OCI-M1 (cell line): ENCODE results near the gene RAMACL.
"Not testable (repeated sequence)": the region's sequence is repeated elsewhere in the genome, so short reads cannot be mapped to it uniquely, and the experiment has no call there.

Source experiments
- DNase-seq: peaks from one replicate; lab custom pipeline; 2025; lab: John Stamatoyannopoulos, UW

RAMACL gene

DNA sequence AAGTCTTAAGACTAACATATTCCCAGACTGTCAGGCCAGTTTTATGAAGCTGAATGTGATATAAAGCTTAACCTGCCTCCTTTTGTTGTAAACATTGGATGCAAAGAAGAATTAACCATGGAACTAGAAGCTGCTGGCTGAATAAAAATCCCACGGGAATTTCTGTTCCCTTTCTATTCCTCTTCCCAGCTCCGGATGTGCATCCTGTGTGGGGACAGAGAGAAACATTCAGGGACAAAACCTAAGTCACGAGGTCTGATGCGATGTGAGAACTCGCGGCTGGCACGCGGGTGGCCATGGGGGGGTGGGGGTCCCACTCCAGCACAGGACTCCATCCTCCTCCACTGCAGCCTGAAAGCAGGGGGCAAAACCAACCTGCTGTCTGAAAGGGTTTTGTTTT, 32.2 kb downstream of the RAMACL start:
- DNase-seq: no peak

DNA sequence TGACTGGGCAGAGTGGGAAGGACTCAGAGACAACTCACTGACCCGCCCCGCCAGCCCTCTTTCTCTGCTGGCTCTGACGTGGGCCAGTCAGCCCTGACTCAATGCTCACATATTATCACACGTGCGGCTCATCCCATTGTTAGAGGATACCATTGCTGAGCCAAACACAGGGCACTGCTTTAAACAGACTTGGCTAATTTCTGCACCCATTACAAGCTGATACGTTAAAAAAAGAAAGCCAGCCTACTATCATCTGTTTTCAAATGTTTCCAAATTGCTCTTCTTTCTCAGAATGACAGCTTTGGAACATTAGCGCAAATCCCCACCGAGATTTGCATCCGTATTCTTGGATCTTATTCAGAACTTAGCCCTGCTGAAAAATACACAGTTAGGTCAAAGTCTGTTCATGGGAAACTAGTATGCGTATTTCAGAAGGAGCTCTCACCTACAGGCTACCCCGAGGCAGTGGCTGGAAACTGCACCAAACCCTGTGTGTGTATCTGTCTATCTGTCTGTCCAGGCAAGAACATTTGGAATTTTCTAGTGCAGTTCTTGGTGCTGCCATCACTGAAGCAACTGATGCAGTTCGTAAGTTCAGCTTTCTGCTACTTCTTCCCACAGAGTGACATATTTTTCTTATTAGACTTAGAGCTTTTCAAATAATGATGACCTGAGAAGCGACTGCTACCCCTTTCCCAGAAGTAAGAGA, 32.8 kb downstream of the RAMACL start:
- no peak for DNase-seq

DNA sequence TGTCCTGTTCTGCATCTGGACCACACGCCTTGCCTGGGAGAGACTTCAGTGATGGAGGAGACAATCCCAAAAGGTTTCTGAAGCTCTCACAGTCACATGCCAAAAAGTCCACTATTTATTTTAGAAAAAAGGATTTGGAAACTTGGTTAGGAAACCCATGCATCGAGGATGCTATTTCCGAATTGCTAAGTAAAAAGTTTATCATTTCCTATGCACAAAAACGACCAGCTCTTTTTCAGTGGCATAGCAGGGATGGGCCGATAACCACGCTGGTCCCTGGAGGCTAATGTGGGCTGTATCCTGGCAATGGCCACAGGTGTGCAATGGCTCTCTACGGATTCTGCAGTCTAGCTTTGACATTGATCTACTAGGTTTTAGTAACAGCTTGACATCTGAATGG, 33.9 kb downstream of the RAMACL start:
- no peak for DNase-seq

DNA sequence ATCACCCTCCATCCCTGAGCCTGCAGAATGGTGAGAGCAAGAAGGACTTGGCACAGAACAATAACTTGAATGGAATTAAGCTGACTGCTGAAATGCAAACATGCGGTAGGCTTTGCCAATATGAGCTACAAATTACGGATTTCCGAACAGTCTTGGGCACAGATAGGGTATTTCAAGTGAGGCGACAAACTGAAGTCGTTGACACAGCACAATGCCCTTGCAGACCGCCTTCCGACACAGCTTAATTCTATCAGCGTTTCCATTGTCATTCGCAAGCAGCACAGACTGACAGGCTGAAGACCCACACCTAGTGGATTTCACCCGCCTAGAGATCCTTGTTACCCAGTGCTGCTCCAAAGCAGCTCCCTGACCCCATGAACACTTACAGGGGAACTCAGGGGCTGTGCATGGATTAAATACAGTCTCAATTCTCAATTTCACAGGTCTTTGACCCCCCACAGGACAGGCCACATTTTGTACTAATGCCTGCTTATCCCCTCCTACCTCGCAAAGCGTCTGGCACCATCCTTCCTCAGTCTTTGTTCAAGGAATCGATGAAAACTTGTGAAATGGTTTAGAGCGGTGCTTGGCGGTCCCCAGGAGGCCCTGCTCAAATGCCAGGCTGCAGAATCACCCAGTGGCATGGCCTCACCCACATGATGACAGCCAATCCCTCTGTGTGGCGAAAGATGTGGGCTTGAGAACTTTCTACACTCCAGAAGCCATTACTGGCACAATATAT, 34.6 kb downstream of the RAMACL start:
- DNase-seq: no peak

DNA sequence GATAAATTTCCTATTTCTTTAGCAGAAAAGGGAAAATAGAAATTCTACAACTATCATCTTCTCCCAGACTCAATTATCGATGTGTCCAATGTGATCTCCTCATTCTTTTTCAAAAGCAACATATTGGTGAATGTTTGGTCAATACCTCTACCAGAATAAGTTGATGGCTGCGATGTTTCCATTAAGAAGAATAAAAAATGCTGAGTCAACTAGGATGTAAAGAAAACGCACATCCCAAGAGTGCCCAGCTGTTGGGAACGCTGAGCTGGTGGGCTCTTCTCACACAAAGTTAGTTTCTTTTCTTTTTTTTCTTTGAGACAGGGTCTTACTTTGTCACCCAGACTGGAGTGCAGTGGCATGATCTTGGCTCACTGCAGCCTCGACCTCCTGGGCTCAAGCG, 39.8 kb downstream of the RAMACL start:
- DNase-seq: no peak

DNA sequence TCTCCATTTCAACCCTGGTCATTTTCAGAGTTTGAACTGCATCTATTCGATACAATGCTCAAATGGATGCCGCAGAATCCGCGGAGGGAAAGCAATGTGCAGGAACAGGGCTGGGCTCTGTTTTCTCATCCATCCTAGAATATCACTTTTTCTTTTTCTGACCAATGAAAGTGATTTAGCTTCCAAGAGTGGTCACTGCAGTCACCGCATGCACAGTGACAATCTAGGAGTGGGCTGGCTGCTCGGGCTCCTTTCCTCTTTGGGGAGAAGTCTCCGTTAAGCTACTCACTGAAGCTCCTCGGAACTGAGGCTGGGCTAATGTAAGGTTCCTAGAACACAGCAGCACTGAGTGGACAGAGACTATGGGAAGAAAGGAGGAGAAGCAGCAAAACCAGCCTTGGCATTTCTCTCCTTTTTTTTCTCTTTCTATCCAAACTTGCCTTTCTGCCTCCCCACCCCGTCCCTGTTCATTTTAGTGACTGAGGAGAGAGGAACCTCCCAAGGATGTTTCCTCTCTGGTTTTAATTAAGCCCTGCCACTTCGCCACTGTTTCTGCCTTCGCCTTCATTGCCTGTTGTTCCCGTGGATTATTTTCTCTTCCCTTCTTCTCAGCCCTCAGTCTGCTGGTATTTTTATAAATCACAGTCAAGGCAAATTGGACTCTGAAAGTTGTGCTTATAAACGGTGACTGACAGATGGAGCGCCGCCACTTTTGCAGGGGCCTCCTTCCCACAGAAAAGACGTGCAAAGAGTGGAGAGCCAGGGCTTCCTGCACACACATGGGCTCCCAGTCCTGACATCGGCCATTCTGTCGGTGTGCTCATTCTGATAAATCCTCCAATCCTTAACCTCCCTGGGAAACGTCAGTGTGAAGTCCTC, 41.1 kb downstream of the RAMACL start:
- DNase-seq: no peak

DNA sequence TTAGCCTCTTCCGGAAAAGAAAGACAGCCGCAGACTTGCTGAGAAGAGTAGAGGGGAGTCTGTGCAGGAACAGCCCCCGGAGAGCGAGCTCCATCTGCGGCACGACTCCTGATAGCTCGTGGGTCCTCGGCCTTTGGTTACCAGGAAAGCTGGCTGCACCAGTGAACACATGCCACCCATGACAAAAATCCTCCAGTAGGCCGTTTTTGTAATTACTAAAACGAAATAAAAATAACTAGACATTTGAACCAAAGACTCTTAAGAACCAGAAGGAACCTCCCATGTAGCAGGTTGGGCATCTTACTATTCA, 42.2 kb downstream of the RAMACL start:
- DNase-seq: no peak

DNA sequence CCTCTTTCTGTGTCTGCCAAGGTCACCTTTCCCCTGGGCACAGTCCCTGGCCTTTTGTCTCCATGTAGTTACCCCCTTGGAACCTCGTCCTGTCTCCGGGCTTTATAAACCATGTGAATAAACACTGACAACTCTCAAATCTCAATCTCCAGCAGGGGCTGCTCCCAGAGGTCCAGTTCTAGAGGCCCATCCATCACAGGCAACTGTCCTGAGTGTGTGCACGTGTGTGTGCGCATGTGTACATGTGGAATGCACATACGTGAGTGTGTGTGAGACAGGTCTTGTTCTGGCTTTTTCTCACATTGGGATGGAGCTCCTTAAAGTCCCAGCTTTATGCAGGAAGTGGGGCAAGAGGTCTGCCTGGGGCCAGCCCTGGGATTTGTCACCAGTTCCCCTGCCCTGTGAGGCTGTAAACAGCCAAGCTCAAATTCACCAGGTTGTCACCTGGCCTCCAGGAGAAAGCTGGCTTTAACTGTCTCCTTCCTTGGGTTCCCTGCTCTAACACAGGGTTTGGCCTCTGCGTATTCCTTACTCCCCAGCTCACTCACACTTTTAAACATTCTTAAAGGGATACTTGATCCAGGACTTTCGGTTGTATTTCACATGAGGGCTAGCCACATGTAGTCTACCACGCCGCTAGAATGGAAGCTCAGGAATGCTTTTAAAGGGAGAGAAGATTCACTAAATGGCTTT, 42.7 kb downstream of the RAMACL start:
- DNase-seq: no peak

DNA sequence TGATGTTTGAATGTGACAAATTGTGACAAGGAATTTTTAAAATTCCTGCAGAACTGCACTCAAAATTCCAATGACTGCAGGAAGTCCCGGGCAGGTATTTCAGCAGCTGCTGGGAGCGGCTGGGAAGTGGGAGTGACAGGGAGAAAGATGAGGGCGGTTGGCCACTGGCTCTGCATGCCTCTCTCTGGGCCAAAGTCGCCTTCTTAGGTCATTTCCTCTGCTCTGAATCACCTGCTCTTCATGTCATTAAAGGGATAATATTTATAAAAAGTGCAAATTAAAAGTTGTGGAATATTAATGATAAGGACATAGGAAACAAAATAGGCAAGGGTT, 43.9 kb downstream of the RAMACL start:
- DNase-seq: no peak

DNA sequence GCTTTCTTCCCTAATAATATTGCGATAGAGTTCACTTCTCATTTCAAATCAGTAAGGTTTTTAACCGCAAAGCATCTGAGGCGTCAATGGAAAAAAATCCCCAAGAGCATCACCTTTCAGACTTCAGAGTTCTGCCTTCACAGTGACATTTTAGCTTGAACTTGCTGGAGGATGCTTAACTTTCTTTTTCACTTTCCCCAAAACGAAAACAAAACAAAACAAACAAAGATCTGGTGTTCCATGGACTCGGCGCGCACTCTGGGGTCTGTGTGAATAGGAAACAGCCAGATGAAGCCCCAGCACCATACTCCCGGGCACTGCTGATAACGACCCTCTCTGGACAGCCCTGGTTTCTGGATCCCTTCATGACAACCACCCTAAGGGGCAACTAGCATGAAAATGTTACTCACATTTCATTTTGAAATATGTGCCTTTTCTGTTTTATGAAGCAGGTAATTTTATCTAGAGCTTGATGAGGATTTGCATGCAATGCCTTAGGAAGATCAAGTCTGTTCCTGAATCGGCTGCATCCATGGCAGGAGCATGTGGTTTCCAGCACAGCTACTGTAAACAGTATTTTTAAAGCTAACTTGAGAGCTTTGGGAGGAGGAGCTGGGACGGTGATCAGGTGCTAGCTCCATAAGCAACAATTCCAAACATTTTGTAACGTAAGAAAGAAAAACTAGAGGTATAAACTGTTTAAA, 44.5 kb downstream of the RAMACL start:
- no peak for DNase-seq

DNA sequence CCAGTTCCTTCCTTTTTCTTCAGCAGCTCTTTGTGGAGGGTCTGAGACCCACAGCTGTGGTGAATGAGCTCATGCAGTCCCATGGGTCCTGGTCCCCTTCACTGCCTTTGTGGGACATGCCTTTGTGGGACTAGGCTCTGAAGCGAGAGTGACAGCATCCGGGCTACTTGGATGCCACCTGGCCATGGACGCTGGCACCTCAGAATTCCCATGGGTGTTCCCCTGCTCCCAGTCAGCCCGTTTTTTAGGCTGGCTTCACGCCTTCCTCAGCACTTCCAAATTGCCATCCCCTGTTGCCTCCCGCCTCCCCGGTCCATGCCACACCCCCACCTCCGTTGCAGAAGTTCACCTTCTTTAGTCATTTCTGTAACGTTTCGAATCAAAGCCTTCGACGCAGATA, 45.1 kb downstream of the RAMACL start:
- no peak for DNase-seq

DNA sequence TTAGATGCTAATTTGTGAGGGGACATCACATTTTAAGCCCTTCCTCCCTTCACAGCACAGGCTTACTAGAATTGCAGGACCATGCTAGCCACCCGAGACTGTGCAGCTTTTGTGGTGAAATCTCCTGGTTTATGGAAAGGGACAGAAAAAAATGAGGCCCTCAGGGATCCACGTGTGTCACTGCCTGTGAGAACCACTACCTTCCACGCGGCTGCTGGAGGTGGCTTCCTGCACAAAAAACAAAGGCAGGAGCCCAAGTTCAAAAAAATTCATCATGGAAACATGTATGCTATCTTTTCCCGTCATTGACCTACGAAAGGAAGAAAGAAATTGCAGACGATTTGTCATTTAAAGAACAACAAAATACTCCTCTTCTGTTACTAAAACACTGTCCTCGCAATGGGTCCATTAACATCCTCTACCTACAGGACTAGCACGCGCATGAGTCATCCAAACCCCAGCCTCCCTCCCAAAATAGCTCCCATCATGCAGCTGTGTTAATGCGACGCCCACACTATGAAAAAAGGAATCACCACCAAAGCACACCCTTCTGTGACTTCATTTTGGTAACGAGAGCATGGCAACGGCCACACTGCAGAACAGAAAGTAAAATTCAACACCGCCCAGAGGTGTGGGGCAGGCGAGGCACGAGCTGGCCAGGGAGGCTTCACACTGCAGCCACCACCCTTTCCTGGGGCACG, 45.7 kb downstream of the RAMACL start:
- peak; percentile 18 for DNase-seq

DNA sequence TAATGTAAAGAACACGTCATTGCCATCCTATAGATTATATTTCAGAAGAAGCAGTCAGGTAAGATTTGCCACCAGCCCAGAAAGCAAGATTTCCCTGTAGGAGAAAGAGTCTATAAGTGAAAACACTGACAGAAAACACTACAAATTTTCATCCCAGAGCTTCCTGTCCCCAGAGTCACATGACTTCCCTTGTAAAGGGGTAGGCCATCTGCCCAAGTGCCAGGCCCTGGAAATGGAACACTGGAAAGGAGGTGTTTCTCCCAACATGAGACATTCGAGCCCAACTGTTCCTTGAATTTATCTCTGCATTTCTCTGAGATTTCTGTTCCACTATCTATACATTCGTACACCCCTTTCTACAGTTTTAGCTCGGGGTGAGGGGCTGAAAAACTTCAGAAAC, 46.9 kb downstream of the RAMACL start:
- DNase-seq: no peak

DNA sequence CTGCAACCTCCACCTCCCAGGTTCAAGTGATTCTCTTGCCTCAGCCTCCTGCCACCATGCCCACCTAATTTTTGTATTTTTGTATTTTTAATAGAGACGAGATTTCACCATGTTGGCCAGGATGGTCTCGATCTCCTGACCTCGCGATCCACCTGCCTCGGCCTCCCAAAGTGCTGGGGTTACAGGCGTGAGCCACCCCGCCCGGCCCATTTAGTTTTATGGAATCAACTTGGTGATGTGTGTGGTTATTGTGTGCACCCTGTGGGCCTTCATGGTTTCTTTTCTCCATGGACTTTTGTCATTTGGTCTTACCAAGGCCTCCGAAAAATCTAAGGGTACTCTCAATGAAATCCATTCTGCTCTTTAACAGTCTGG, 47.5 kb downstream of the RAMACL start:
- DNase-seq: not testable (repeated sequence)

DNA sequence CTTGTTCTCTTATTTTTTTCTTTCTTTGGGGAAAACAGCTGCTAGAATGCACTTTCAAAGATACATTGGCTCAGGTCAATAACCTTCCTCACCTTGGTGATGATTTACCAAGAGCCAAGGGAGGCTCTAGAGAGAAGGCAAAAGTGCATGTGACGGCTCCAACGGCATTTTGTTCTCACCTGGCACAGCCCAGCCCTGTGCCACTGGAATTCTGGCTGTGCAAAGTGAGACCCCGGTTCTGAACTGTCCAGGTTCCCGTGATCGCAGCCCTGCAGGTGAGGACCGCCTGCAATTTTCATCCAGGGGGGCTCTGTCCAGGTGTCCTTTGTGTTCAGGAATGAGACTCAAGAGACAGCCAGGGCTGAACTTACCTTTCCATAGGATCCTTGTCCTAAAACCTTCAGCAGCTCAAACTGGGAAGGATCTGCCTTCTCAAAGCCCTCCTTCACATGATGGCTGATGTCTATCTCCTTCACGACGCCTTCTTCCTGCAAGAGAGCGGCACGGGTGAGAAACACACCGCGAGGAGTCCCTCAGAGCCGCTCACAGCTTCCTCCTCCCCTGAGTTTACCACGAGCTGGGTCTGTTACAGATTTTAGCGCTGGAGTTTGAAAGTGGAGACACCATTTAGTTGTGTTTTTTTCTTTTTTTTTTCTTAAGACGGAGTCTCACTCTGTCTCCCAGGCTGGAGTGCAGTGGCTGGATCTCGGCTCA, 48.0 kb downstream of the RAMACL start:
- no peak for DNase-seq

DNA sequence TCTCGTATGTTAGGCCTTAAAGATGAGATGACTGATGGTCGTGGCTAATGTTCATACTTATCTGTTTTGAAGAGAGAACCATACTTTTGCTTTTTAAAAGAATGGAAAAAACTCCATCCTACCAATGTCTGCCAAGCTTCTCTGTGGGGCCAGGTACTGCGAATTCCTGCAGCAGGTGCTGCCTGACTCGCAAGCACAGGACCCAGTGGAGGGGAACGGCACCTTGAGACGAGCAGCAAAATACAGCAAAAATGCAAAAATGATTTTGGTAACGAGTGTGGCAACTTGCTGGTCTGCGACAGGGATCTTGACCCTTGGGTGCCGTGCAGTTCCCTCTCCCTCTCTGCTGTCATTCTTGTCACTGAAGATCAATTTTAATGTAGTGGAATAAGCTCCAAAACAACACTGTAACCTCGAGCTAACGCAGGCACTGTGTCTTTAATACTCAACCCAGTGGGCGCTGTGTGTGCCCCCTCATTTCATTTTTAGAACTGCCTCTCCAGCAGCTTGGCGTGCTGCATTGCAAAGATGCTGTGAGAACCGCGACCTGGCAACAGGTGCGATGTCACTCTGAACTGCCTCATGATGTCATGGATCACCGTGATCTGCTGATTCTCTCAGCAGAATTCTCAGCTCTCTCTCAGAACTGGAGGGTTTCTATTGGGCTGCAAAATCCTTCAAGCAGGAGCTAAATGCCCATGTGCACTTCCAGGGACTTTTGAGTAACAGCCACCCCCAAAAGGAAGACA, 51.6 kb downstream of the RAMACL start:
- DNase-seq: no peak

DNA sequence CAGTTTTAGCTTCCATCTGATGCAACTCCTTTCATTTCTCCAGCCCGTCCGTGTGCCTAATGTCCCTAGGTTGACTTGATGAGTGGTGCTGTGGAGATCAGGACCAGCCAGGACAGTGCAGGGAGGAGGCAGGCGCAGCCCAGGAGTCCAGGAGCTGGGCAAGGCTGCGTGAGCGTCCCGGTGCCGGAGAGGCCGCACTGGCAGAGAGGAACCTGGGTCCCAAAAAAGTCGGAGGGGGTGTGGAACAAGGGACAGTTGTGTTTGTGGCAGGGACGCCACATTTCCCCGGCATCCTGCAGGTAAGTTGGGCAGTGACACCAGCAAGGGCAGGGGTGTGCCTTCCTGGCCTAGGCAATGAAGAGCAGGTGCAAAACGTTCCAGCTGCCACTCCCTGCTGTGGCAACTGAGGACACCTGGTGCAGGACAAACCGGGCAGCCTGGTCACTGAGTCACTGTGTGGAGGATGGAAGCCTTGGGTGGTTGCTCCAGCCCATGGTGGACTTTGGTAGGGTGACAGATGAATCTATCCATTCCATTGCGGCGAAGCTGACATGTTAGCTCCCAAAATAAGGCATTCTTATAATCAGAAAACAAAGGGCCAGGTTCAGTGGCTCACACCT, 53.2 kb downstream of the RAMACL start:
- no peak for DNase-seq
